ENCODE results near the gene RIPOR3. TPM values are rescaled to one million over a fixed set of nuclear protein-coding genes. Genes with fewer than 3 reads are reported as not detected.

The RIPOR3 gene
- total RNA-seq, 1 donor: 0.42 TPM

DNA sequence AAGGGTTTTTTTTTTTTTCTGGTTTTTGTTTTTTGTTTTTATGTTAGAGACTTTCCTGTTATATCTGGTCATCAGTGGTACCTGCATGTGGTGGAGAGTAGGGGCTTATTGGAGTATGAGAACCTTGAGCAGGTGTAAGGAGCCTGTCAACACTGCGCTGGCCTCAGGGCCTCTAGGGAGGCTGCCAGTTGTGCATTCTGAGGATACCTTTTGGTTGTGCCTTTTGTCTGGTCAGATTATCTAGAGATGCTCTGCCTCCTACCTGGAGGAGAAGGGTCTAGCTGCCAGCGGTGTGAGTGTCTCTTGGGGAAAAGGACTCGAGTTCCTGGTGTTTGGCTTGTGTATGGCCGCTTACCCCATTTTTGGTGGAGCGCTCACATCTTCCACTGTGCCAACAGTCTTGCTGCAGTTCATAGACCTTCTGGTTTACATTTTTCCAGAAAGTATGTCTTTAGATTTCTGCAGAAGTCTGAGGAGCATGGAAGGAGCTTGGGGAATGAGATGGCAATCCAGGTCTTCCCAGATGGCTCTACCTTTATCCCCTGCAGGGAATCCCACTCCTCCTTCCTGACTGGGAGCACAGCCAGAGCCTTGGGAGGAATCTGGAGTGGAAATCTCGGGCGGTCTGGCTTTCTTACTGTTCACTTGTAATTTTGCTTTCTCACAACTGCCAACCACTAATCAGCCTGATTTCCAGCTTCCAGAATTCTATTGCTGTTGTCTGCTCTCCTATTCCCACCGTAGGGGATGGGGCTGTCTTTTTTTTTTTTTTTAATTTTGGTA lies 131.3 kb downstream of the RIPOR3 start:
- H3K9me3 ChIP-seq (ENCODE audit: low read depth, low read length): no peaks in the 10 kb centered on the region
- H3K4me1 ChIP-seq (ENCODE audit: insufficient read depth, low read length): peaks cover 3% of the 10 kb centered on the region
- no peak overlapping the region for H3K4me3 ChIP-seq (ENCODE audit: low read length)
- no peaks in the 10 kb centered on the region for H3K27me3 ChIP-seq (ENCODE audit: insufficient read depth, low read length)

DNA sequence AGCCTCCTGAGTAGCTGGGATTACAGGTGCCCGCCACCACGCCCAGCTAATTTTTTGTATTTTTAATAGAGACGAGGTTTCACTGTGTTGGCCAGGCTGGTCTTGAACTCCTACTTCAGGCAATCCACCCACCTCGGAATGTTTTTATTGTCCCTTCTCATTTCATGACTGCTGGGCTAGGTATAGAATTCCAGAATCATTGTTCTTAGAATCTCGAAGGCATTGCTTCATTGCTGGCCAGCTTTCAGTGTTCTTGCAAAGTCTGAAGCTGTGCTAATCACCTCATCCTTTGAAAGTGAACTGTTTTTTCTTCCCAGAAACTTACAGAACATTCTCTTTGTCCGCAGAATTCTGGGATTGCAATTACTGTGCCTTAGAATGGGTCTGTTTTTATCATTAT lies 132.2 kb downstream of the RIPOR3 start:
- no peaks in the 10 kb centered on the region for H3K9me3 ChIP-seq (ENCODE audit: low read depth, low read length)
- no peaks in the 10 kb centered on the region for H3K27me3 ChIP-seq (ENCODE audit: insufficient read depth, low read length)
- peaks cover 4% of the 10 kb centered on the region for H3K4me1 ChIP-seq (ENCODE audit: insufficient read depth, low read length)
- H3K4me3 ChIP-seq (ENCODE audit: low read length): no peak overlapping the region

DNA sequence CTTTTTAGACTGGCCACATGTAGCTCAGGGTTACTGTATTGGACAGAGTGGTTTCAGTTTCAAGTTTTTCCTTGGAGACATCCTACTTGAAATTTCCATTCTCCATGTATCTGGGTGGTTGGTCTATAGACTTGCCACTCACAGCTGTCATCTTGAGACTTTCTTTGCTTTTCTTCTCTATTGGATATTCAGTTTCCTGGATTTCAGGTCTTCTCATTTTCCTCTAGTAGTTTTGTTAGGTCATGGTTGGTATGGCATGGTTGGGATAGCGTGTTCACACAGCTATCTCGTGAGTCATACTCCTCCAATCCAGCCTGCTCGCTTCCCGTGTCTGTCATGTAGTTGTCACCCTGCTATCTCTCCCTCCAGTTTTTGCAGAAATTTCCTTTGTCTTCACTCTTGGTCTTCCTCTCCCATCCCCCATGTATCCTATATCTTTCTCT lies 132.8 kb downstream of the RIPOR3 start:
- Histone ChIP-seq H3K9me3 (ENCODE audit: low read depth, low read length) (no peaks in the 10 kb centered on the region), H3K4me3 (ENCODE audit: low read length) (no peak overlapping the region), H3K27me3 (ENCODE audit: insufficient read depth, low read length) (no peaks in the 10 kb centered on the region), H3K4me1 (ENCODE audit: insufficient read depth, low read length) (peaks cover 8% of the 10 kb centered on the region)

DNA sequence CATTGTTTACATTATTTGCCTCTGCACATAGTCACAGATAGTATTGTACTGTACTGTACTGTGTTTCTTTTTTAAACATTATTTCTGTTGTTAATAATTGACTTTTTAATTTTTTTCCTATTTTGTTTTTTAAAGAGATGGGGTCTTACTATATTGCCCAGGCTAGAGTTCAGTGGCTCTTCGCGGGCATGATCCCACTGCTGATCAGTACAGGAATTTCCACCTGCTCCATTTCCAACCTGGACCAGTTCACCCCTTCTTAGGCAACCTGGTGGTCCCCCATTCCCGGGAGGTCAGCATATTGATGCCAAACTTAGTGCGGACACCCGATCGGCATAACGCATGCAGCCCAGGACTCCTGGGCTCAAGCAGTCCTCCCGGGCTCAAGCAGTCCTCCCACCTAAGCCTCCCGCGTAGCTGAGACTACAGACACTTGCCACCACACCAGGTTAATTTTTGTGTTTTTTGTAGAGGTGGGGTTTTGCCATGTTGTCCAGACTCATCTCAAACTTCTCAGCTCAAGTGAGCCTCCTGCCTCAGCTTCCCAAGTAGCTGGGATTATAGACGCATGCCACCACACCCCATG lies 133.7 kb downstream of the RIPOR3 start:
- H3K4me1 ChIP-seq (ENCODE audit: insufficient read depth, low read length): peaks cover 8% of the 10 kb centered on the region

DNA sequence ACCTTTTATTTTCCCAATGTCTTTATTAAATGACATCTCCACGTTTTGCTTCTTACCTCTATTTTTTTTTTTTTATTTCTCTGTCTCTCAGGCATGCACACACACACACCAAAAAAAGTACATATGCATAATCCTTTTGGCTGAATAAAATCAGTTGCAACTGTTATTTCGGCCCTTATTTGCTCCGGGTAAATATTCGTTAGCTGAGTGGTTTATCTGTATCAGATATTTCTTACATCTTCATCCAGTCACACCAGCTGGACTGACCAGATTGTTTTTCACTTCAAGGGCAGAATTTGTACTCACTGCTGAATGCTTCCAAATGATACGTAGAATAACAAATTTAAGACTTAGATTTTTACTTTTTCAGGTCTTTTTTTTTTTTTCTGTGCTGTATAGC lies 135.7 kb downstream of the RIPOR3 start:
- Histone ChIP-seq H3K9me3 (ENCODE audit: low read depth, low read length) (no peaks in the 10 kb centered on the region), H3K4me3 (ENCODE audit: low read length) (no peak overlapping the region), H3K27me3 (ENCODE audit: insufficient read depth, low read length) (no peaks in the 10 kb centered on the region), H3K4me1 (ENCODE audit: insufficient read depth, low read length) (peaks cover 19% of the 10 kb centered on the region)

More for the DNA sequence above, 133.7 kb downstream of the RIPOR3 start:
- H3K27me3 ChIP-seq (ENCODE audit: insufficient read depth, low read length): no peaks in the 10 kb centered on the region
- H3K9me3 ChIP-seq (ENCODE audit: low read depth, low read length): no peaks in the 10 kb centered on the region
- no peak overlapping the region for H3K4me3 ChIP-seq (ENCODE audit: low read length)

DNA sequence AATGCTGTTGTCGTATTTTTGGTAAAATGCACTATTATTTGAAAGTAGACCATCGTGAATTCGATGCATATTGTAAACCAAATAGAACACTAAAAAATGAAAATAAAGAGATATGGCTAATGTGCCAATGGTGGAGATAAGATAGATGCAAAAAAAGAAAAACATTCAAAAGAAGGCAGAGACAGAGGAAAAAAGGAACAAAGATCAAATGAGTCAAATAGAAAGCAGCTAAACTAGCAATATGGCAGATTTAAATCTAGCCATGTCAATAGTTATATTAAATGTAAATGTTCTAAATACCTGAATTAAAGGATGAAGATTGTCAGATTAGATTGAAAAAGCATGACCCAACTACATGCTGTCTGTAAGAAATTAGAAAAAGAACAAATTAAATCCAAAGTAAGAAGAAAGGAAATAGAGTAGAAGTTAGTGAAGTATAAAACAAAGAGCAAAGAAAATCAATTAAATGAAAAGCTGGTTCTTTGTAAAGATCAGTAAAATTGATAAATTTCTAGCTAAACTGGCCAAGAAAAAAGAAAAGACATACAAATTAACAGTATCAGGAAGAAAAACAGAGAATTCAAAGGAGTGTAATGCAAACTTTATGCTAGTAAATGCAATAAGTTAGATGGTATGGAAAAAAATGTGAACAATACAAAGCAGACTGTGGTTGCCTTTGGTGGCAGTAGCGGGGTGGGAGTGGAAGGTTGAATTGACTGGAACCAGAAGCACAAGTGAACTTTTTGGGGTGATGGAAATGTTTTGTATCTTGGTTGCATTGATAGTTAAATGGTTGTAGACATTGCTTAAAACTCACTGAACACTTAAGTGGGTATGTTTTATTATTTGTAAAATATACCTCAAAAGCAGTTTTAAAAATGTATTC lies 136.4 kb downstream of the RIPOR3 start:
- Histone ChIP-seq H3K27me3 (ENCODE audit: insufficient read depth, low read length) (no peaks in the 10 kb centered on the region), H3K9me3 (ENCODE audit: low read depth, low read length) (no peaks in the 10 kb centered on the region), H3K4me3 (ENCODE audit: low read length) (no peak overlapping the region), H3K4me1 (ENCODE audit: insufficient read depth, low read length) (peaks cover 24% of the 10 kb centered on the region)

DNA sequence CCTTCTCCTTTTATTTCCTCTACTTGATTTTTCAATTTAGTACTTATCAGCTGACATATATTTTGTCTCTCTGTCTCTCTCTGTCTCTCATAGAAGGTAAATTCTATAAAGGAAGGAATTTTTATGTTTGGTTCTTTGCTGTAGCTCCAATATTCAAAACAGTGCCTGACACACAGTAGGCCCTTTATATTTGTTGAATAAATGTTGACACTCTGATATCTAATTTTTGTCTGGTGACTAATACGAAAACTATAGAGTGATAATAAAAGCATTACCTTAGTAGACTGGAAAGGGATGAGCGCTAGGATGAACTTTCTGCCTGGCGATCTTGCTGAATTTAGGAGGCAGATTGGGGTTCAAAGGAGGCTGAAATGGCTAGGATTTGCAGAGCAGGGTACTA lies 138.4 kb downstream of the RIPOR3 start:
- Histone ChIP-seq H3K27me3 (ENCODE audit: insufficient read depth, low read length) (no peaks in the 10 kb centered on the region), H3K4me1 (ENCODE audit: insufficient read depth, low read length) (peaks cover 37% of the 10 kb centered on the region), H3K9me3 (ENCODE audit: low read depth, low read length) (no peaks in the 10 kb centered on the region), H3K4me3 (ENCODE audit: low read length) (no peak overlapping the region)

DNA sequence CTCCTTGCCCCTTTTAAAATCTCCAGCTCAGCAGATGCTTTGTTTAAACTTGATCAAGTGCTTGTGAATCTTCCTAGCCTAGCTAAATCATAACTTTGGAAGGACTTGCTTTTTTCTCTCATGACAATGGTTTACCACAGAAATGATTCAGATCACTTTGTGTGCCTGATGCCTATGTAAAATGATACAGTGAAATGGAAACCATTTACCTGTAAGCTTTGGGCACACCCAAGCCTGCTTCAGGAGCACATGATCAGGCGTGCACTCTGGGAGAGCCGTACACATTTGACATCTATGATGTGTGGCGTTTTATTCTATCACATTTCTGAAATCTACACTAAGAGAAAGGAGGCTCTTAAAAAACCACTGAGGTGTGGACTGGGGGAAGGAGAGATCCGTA lies 140.1 kb downstream of the RIPOR3 start:
- Histone ChIP-seq H3K27me3 (ENCODE audit: insufficient read depth, low read length) (no peaks in the 10 kb centered on the region), H3K4me3 (ENCODE audit: low read length) (no peak overlapping the region), H3K9me3 (ENCODE audit: low read depth, low read length) (no peaks in the 10 kb centered on the region), H3K4me1 (ENCODE audit: insufficient read depth, low read length) (peaks cover 53% of the 10 kb centered on the region)

DNA sequence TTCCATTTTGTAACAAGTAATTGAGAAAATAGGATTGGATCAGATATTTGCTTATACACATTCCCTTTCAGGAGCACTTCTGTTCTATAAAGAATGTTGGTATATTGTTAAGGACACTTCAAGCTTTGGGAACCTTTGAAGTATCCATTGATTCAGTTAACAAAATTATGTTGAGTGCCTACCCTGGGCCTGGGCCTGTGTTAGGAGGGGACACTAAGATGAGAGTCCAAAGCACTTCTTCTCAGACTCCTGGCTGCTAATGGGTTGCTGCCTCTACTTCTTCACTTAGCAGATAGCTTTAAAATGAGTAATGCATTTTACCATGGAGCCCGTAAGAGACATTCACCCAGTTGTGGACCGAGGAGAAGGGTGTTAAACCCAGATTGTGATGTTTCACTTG lies 140.8 kb downstream of the RIPOR3 start:
- Histone ChIP-seq H3K4me1 (ENCODE audit: insufficient read depth, low read length) (peaks cover 61% of the 10 kb centered on the region), H3K9me3 (ENCODE audit: low read depth, low read length) (no peaks in the 10 kb centered on the region), H3K27me3 (ENCODE audit: insufficient read depth, low read length) (no peaks in the 10 kb centered on the region), H3K4me3 (ENCODE audit: low read length) (no peak overlapping the region)

DNA sequence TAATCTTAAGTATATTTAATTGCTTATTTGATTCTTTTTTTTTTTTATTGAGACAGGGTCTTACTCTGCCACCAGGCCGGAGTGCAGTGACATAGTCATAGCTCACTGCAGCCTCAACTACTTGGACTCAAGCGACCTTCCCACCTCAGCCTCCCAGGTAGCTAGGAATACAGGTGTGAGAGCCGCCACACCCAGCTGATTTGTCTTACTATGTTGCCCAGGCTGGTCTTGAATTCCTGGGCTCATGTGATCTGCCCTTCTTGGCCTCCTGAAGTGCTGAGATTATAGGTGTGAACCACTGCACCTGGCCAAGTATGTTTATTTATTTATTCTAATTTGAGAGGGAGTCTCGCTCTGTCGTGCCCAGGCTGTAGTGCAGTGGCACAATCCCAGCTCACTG lies 142.9 kb downstream of the RIPOR3 start:
- H3K9me3 ChIP-seq (ENCODE audit: low read depth, low read length): no peaks in the 10 kb centered on the region
- no peaks in the 10 kb centered on the region for H3K27me3 ChIP-seq (ENCODE audit: insufficient read depth, low read length)
- H3K4me3 ChIP-seq (ENCODE audit: low read length): no peak overlapping the region
- peaks cover 71% of the 10 kb centered on the region for H3K4me1 ChIP-seq (ENCODE audit: insufficient read depth, low read length)

DNA sequence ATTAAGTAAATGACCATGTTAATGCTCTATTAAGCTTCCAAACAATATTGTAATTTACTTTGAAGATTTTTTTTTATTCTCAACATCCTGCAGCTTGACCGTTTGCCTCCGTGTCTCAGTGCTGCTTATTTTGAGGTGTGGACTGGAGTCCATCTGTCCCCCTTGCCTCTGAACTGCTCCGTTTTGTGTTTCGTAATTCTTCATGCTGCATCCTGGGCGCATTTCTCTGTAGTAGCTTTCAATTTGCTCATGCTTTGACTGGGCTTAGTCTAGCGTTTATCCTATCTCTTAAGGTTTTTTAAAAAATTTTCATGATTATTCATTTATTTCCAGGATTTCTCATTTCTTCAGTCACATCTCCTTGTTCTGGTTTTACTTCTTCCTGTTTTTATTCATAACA lies 143.4 kb downstream of the RIPOR3 start:
- Histone ChIP-seq H3K4me3 (ENCODE audit: low read length) (no peak overlapping the region), H3K27me3 (ENCODE audit: insufficient read depth, low read length) (no peaks in the 10 kb centered on the region), H3K9me3 (ENCODE audit: low read depth, low read length) (no peaks in the 10 kb centered on the region), H3K4me1 (ENCODE audit: insufficient read depth, low read length) (peaks cover 71% of the 10 kb centered on the region)

DNA sequence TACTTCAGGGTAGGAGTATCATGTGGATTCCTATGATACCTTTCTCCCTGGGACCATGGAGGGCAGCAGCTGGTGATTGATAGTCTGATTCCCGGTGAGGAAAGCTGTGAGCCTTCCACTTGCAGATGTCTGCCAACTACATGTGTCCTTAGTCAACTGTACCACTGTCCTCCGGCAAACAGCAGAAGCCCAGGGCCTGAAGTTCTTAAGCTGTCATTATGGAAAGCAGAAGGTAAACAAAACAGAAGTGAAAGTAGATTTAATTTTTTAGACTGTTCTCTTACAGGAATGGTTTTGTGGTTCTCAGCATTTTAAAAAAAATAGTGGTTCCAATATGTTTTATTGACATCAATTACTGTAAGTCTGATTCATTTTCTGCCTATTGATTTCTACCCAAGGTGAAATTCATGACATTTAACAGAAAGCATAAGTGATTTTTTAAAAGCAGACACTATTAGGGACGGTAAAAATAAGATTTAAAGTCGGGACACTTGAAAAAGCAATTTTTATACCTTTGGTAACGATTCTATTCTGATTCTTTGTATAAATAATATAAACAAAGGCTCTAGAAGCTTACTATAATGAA lies 144.5 kb downstream of the RIPOR3 start:
- peaks cover 81% of the 10 kb centered on the region for H3K4me1 ChIP-seq (ENCODE audit: insufficient read depth, low read length)
- H3K9me3 ChIP-seq (ENCODE audit: low read depth, low read length): no peaks in the 10 kb centered on the region
- H3K27me3 ChIP-seq (ENCODE audit: insufficient read depth, low read length): no peaks in the 10 kb centered on the region
- no peak overlapping the region for H3K4me3 ChIP-seq (ENCODE audit: low read length)

DNA sequence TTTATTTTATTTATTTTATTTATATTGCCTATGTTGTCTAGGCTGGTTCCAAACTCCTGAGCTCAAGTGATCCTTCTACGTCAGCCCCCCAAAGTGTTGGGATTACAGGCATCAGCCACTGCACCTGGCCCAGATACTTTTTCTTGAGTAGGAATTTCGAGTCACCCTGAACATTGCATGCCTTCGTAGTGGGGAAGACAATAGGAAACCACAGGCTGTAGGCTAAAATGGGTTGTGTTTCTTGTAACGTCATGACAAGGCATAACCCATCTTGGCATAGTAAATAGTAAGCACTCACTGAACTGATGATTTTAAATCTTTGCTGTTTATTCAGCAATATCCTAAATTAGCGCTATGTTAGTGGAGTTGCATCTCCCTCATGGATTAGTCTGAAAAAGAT lies 146.2 kb downstream of the RIPOR3 start:
- H3K9me3 ChIP-seq (ENCODE audit: low read depth, low read length): no peaks in the 10 kb centered on the region
- H3K27me3 ChIP-seq (ENCODE audit: insufficient read depth, low read length): no peaks in the 10 kb centered on the region
- H3K4me3 ChIP-seq (ENCODE audit: low read length): no peak overlapping the region
- peaks cover 83% of the 10 kb centered on the region for H3K4me1 ChIP-seq (ENCODE audit: insufficient read depth, low read length)

DNA sequence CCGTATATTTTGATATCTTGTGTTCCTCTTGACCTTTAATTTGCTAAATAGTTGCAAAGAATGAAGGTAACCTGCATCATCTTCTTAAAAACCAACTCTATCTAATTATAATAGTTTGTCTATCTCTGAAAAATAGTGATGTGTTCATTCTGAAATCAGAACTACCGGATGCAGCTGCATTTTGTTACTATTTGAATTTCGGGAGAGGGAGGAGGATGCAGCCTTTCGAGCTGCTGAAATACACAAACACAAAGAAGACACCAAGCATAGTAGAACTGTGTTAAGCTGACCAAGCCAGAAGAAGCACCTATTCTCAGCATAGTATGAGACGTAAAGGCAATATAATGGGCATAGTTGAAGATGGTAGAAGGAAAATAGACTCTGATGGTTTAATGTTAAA lies 148.0 kb downstream of the RIPOR3 start:
- no peak overlapping the region for H3K4me3 ChIP-seq (ENCODE audit: low read length)
- no peaks in the 10 kb centered on the region for H3K27me3 ChIP-seq (ENCODE audit: insufficient read depth, low read length)
- H3K4me1 ChIP-seq (ENCODE audit: insufficient read depth, low read length): peaks cover 79% of the 10 kb centered on the region
- no peaks in the 10 kb centered on the region for H3K9me3 ChIP-seq (ENCODE audit: low read depth, low read length)

DNA sequence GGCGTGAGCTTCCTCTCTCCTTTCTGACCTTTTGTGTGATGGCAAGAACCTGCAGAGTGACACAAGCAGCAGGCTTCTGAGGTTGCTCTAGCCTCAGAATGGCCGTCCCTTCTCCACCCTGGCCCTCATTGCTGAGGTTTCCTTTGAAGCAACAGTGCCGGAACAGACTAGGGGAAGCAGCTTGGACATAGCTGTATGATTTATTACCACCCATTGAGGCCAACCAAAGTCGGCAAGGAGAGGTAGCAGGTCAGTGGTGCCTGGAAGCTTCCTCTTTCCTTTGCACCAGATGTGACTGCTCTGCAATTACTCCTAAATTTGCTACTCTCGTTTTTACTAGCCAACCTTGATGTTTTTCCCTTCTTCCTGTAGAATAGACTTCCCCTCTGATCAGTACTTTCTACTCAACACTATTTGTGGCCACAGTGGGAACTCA lies 149.7 kb downstream of the RIPOR3 start:
- peaks cover 78% of the 10 kb centered on the region for H3K4me1 ChIP-seq (ENCODE audit: insufficient read depth, low read length)

More for the DNA sequence above, 149.7 kb downstream of the RIPOR3 start:
- Histone ChIP-seq H3K4me3 (ENCODE audit: low read length) (no peak overlapping the region), H3K27me3 (ENCODE audit: insufficient read depth, low read length) (no peaks in the 10 kb centered on the region), H3K9me3 (ENCODE audit: low read depth, low read length) (no peaks in the 10 kb centered on the region)
